Body of pancreas (tissue), 4 donors: ENCODE measurements around the gene C16orf46.

Experiments
- CTCF ChIP-seq, 7 experiments: fragments of 450-650 bp in 4 of 7; fragments of 200-600 bp in 3 of 7; sonication (generic) in 3 of 7; IDR thresholded peaks; one replicate each; pipeline ENCODE4 v1.5.1; 2016 to 2019; ENCODE audit warnings: antibody characterized with exemption in 7 of 7
- POLR2A ChIP-seq, 3 donors: fragments of 450-650 bp; IDR thresholded peaks; one replicate each; pipeline ENCODE4 v1.6.1; 2016; ENCODE audit warnings: antibody characterized with exemption in 3 of 3, mild to moderate bottlenecking in 2 of 3

GRCh38 chr16:81076566-81077075 lies 417 bp downstream of the C16orf46 start:
- TF ChIP-seq CTCF (IDR thresholded peaks at IDR 0.05), result no peak
- no peak for TF ChIP-seq POLR2A (IDR thresholded peaks at IDR 0.05)
